DMS153 treated with DMSO at 0.1 percent for 48 hours (cell line): Measurements from ENCODE around the gene LYST.
A peak's percentile ranks its signal among the peaks of the same experiment; 100 is the strongest.

Experiments used
- DNase-seq: peaks from one replicate; lab custom pipeline; 2025; ENCODE audit not compliant: unreplicated experiment; lab: John Stamatoyannopoulos, UW

The LYST gene

GRCh38 chr1:235721982-235722381, 144.7 kb downstream of the LYST start:
- no peak for DNase-seq

- no peak for DNase-seq
Observed at GRCh38 chr1:235720544-235720943, 146.2 kb downstream of the LYST start.

- peak; percentile 12 for DNase-seq
Observed at GRCh38 chr1:235714205-235714897, 152.4 kb downstream of the LYST start.

- no peak for DNase-seq
Observed at GRCh38 chr1:235712812-235713211, 153.9 kb downstream of the LYST start.

- no peak for DNase-seq
Observed at GRCh38 chr1:235710687-235711086, 156.0 kb downstream of the LYST start.

- no peak for DNase-seq
Observed at GRCh38 chr1:235709018-235709417, 157.7 kb downstream of the LYST start.

- no peak for DNase-seq
Observed at GRCh38 chr1:235708390-235708962, 158.2 kb downstream of the LYST start.

GRCh38 chr1:235703506-235703905, 163.2 kb downstream of the LYST start:
- DNase-seq = no peak

- no peak for DNase-seq
Observed at GRCh38 chr1:235702412-235702811, 164.3 kb downstream of the LYST start.

GRCh38 chr1:235697508-235697907, 169.2 kb downstream of the LYST start:
- no peak for DNase-seq

GRCh38 chr1:235689356-235689755, 177.3 kb downstream of the LYST start:
- DNase-seq = no peak

GRCh38 chr1:235688096-235688495, 178.6 kb downstream of the LYST start:
- DNase-seq = no peak

- DNase-seq = no peak
Observed at GRCh38 chr1:235683653-235684052, 183.1 kb downstream of the LYST start.

GRCh38 chr1:235682216-235682615, 184.5 kb downstream of the LYST start:
- no peak for DNase-seq

GRCh38 chr1:235679644-235680043, 187.1 kb downstream of the LYST start:
- DNase-seq = no peak

GRCh38 chr1:235679005-235679404, 187.7 kb downstream of the LYST start:
- DNase-seq = no peak

GRCh38 chr1:235675152-235675890, 191.4 kb downstream of the LYST start:
- DNase-seq = no peak

GRCh38 chr1:235673981-235674380, 192.7 kb downstream of the LYST start:
- no peak for DNase-seq

- no peak for DNase-seq
Observed at GRCh38 chr1:235671992-235672391, 194.7 kb downstream of the LYST start.

GRCh38 chr1:235670157-235670776, 196.4 kb downstream of the LYST start:
- DNase-seq = no peak

- no peak for DNase-seq
Observed at GRCh38 chr1:235669277-235669676, 197.4 kb downstream of the LYST start.

- no peak for DNase-seq
Observed at GRCh38 chr1:235663628-235664027, 203.1 kb downstream of the LYST start.
